ENCODE data around the gene TBX2. TPM values are rescaled to one million over a fixed set of nuclear protein-coding genes. Genes with fewer than 3 reads are reported as not detected.

The TBX2 gene
- total RNA-seq, 2 donors from 2014 or later, result 35.2 to 49.5 TPM

DNA sequence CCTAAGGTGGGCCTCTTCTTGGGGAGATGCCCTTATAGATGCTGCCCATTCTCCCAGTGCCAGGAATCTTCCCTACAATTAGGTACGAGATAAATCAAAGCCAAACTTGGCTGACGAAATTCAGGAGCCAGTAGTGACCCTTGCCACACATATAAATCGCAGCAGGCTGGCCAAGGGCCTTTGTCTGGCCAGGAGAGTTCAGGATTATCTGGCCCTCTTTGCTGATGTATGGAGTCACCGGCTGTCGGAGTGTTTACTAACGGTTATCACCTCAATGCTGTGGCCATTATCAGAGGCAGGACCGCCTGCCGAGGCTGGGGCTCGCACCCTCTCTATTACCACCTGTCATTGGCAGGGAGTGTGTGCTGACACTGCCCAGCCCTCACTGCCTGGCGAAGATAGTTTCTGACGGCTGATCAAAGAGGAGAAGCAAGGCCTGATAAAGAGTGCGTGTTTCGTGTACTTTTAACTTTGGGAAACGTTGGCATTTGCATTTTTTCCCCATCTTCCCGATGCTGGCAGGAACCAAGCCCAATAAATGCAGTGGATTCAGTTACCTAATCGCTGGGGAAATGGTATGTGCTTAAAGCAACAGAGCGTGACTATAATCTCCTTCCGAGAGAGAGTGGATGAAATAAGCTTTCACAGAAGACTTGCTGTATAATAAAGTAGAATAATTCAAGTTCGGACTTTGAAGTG is 32.8 kb upstream of the TBX2 start:
- DNase-seq (ENCODE audit: low spot score), result no peak
- no peaks in the 10 kb centered on the region for H3K27me3 ChIP-seq (replicated peaks; ENCODE audit: insufficient read depth)
- no peak overlapping the region for H3K27ac ChIP-seq
- ATAC-seq (ENCODE audit: insufficient number of reproducible peaks, low FRiP score, low read depth), result no peak
- no peaks in the 10 kb centered on the region for H3K36me3 ChIP-seq
- TF ChIP-seq, protein P1, sequence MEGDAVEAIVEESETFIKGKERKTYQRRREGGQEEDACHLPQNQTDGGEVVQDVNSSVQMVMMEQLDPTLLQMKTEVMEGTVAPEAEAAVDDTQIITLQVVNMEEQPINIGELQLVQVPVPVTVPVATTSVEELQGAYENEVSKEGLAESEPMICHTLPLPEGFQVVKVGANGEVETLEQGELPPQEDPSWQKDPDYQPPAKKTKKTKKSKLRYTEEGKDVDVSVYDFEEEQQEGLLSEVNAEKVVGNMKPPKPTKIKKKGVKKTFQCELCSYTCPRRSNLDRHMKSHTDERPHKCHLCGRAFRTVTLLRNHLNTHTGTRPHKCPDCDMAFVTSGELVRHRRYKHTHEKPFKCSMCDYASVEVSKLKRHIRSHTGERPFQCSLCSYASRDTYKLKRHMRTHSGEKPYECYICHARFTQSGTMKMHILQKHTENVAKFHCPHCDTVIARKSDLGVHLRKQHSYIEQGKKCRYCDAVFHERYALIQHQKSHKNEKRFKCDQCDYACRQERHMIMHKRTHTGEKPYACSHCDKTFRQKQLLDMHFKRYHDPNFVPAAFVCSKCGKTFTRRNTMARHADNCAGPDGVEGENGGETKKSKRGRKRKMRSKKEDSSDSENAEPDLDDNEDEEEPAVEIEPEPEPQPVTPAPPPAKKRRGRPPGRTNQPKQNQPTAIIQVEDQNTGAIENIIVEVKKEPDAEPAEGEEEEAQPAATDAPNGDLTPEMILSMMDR (IDR thresholded peaks at IDR 0.05), result no peak
- H3K4me3 ChIP-seq, result no peak overlapping the region
- no peaks in the 10 kb centered on the region for H3K4me1 ChIP-seq (ENCODE audit: control insufficient read depth in 1 of 2, low read depth in 2 of 2)
- no peaks in the 10 kb centered on the region for H3K9me3 ChIP-seq

DNA sequence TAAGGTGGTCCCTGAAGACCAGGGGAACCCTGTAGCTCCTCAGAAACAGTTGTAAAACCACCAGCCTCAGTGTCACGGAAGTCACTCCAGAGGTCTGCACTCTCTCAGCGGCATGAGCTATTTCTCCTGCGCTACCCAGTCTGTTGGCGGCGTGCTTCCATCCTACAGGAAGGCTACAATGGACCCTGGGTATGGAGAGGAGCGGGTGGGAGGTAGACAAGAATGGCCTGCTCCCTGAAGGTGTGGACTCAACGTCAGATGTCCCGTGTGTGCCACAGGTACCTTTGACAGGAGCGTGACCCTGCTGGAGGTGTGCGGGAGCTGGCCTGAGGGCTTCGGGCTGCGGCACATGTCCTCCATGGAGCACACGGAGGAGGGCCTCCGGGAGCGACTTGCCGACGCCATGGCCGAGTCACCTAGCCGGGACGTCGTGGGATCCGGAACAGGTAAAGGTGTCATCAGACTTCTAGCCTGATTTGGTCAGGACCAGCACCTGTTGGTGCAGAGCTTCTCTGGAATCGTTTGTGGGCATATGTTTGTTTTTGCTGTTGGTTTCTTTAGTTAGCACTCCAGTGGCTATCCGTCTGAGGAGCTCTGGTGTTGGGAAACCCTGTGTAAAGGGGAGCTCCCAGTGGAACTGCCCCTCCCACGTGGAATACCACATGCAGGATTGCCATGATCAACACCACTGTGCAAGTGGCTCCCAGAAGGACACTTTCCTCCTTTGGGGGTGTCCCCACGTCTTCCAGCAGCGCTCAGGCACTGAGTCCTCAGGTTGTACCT is 31.4 kb upstream of the TBX2 start:
- Histone ChIP-seq H3K36me3 (no peaks in the 10 kb centered on the region), H3K4me3 (no peak overlapping the region), H3K4me1 (ENCODE audit: control insufficient read depth in 1 of 2, low read depth in 2 of 2) (no peaks in the 10 kb centered on the region), H3K9me3 (no peaks in the 10 kb centered on the region), H3K27ac (no peak overlapping the region), H3K27me3 (replicated peaks; ENCODE audit: insufficient read depth) (no peaks in the 10 kb centered on the region)
- DNase-seq (ENCODE audit: low spot score), result no peak
- TF ChIP-seq, protein P1 (IDR thresholded peaks at IDR 0.05), result no peak
- no peak for ATAC-seq (ENCODE audit: insufficient number of reproducible peaks, low FRiP score, low read depth)

DNA sequence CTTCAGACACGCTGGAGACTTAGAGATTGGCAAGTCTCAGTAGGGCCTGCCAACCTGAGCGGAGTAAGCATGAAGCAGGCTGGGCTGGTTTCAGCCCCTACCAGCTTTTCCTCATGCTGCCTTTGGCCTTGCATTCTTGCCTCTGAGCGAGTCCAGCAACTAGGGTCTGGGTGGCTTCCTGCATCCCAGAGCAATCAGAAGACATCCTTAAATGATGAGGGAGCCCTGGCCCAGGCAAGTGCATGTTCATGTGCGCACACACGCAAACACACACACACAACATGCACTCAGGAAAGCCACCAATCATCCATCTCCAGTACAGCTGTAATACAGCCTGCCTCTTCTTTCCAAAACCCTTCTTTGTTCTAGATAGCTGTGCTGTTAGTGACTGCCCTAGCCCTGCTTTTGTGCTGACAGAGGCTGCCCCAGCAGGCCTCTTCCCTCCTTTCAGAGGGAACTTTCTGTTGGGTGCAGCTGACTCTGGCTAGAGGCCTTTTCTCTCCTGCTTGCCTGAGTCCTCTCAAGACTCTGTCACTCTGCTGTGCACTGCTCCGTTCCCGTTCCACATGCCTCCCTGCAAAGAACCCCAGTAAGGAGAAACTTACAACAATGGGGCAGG is 30.7 kb upstream of the TBX2 start:
- DNase-seq (ENCODE audit: low spot score) (no peak), ATAC-seq (ENCODE audit: insufficient number of reproducible peaks, low FRiP score, low read depth) (no peak)
- no peaks in the 10 kb centered on the region for H3K4me1 ChIP-seq (ENCODE audit: control insufficient read depth in 1 of 2, low read depth in 2 of 2)
- no peak overlapping the region for H3K4me3 ChIP-seq
- TF ChIP-seq, protein P1 (IDR thresholded peaks at IDR 0.05), result no peak
- no peaks in the 10 kb centered on the region for H3K36me3 ChIP-seq
- H3K27ac ChIP-seq, result no peak overlapping the region
- no peaks in the 10 kb centered on the region for H3K27me3 ChIP-seq (replicated peaks; ENCODE audit: insufficient read depth)
- H3K9me3 ChIP-seq, result no peaks in the 10 kb centered on the region

DNA sequence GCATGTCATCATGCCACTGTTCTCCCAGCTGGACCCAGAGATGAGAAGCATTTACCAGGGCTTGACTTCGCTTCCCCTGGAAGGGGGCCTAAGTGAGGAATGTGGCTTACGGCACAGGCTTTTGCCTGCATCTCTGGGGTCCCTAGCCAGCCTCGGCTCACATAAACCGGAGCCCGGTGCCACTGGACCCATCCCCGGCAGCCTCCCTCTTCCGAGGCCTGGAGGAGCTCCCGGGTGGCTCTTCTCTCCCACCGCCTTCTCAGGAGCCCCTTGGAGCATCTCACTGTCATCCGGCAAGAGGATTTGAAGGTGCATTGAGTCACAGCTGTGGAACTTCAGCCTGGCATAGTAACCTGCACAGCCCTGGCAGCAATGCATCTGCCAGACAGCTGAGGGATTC is 29.9 kb upstream of the TBX2 start:
- Histone ChIP-seq H3K27ac (no peak overlapping the region), H3K36me3 (no peaks in the 10 kb centered on the region), H3K4me3 (no peak overlapping the region), H3K27me3 (replicated peaks; ENCODE audit: insufficient read depth) (no peaks in the 10 kb centered on the region), H3K4me1 (ENCODE audit: control insufficient read depth in 1 of 2, low read depth in 2 of 2) (no peaks in the 10 kb centered on the region), H3K9me3 (no peaks in the 10 kb centered on the region)
- TF ChIP-seq, protein P1 (IDR thresholded peaks at IDR 0.05), result no peak
- ATAC-seq (ENCODE audit: insufficient number of reproducible peaks, low FRiP score, low read depth) (no peak), DNase-seq (ENCODE audit: low spot score) (no peak)

DNA sequence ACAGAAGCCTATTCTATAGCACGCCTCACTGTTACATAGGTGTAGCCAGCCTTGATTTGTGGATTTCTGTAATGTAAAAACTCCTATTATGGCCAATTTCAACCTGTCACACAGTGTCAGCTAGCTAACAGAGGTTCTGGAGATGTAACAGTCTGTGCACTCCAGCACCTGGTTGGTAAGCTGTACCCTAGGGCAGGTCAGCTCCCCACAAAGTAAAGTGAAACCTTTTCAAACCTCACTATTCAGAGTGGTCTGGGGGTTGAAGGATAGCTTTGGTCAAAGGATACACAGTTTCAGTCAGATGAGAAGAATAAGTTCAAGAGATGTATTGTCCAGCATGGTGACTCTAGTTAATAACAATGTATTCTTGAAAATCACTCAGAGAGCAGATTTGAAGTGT is 28.5 kb upstream of the TBX2 start:
- TF ChIP-seq, protein P1 (IDR thresholded peaks at IDR 0.05), result no peak
- Histone ChIP-seq H3K27me3 (replicated peaks; ENCODE audit: insufficient read depth) (no peaks in the 10 kb centered on the region), H3K9me3 (no peaks in the 10 kb centered on the region), H3K4me1 (ENCODE audit: control insufficient read depth in 1 of 2, low read depth in 2 of 2) (no peaks in the 10 kb centered on the region), H3K27ac (no peak overlapping the region), H3K36me3 (no peaks in the 10 kb centered on the region), H3K4me3 (no peak overlapping the region)
- ATAC-seq (ENCODE audit: insufficient number of reproducible peaks, low FRiP score, low read depth) (no peak), DNase-seq (ENCODE audit: low spot score) (no peak)
